ENCODE results near the gene CD244.
"Not testable (repeated sequence)": the region's sequence is repeated elsewhere in the genome, so short reads cannot be mapped to it uniquely, and the experiment has no call there.

CD244 gene

GRCh38 chr1:160877221-160877620, 14.5 kb upstream of the CD244 start:
- DNase-seq: no peak

GRCh38 chr1:160876311-160876710, 13.6 kb upstream of the CD244 start:
- no peak for DNase-seq

GRCh38 chr1:160875591-160875990, 12.9 kb upstream of the CD244 start:
- DNase-seq: not testable (repeated sequence)

GRCh38 chr1:160874935-160875334, 12.2 kb upstream of the CD244 start:
- DNase-seq: no peak

GRCh38 chr1:160868141-160868540, 5.5 kb upstream of the CD244 start:
- DNase-seq: no peak

- not testable (repeated sequence) for DNase-seq
These were observed 5.0 kb upstream of the CD244 start for GRCh38 chr1:160867651-160868050.

GRCh38 chr1:160866695-160867260, 4.1 kb upstream of the CD244 start:
- no peak for DNase-seq

GRCh38 chr1:160866001-160866694, 3.5 kb upstream of the CD244 start:
- DNase-seq: no peak

GRCh38 chr1:160865337-160865736, 2.6 kb upstream of the CD244 start:
- no peak for DNase-seq

GRCh38 chr1:160864173-160864572, 1.5 kb upstream of the CD244 start:
- DNase-seq: no peak

- no peak for DNase-seq
These were observed 1.1 kb upstream of the CD244 start for GRCh38 chr1:160863774-160864131.

- DNase-seq: no peak
These were observed 530 bp upstream of the CD244 start for GRCh38 chr1:160863061-160863773.

GRCh38 chr1:160860840-160861505, 1.7 kb downstream of the CD244 start:
- DNase-seq: no peak

- no peak for DNase-seq
These were observed 3.5 kb downstream of the CD244 start for GRCh38 chr1:160859166-160859565.

- no peak for DNase-seq
These were observed 4.2 kb downstream of the CD244 start for GRCh38 chr1:160858507-160858906.

- DNase-seq: no peak
These were observed 4.6 kb downstream of the CD244 start for GRCh38 chr1:160858097-160858496.

GRCh38 chr1:160855181-160855981, 7.3 kb downstream of the CD244 start:
- DNase-seq: no peak

- DNase-seq: no peak
These were observed 8.9 kb downstream of the CD244 start for GRCh38 chr1:160853754-160854153.

- no peak for DNase-seq
These were observed 9.7 kb downstream of the CD244 start for GRCh38 chr1:160853014-160853413.

GRCh38 chr1:160850993-160851392, 11.7 kb downstream of the CD244 start:
- no peak for DNase-seq

- DNase-seq: no peak
These were observed 12.1 kb downstream of the CD244 start for GRCh38 chr1:160850541-160850940.

- no peak for DNase-seq
These were observed 16.4 kb downstream of the CD244 start for GRCh38 chr1:160846281-160846680.
